GM19238 (cell line): ENCODE results near the gene KRT1.

Source experiments
- DNase-seq: peaks from one replicate; pipeline ENCODE4 v3.0.0; 2011; ENCODE audit warnings: low spot score; ENCODE audit not compliant: insufficient read length

The KRT1 gene

DNA sequence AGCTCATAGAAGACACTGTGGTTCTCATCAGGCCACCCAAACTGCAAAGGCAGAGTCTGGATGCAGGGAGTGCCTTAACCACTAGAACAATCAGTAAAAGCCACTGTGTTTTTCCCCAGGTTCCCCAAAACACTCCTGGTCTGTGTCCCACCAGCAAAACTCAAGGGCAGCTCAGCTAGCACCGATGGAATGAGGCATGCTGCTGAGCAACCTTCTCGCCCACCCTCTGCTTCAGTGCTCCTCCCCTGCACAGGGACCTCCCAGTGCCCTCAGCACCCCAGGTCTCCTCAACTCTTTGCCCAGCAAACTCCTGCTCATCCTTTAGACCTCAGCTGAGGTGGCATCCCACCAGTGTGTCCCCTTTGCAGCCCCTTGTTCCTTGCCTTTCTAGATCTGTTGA, 19.2 kb upstream of the KRT1 start:
- DNase-seq: no peak

DNA sequence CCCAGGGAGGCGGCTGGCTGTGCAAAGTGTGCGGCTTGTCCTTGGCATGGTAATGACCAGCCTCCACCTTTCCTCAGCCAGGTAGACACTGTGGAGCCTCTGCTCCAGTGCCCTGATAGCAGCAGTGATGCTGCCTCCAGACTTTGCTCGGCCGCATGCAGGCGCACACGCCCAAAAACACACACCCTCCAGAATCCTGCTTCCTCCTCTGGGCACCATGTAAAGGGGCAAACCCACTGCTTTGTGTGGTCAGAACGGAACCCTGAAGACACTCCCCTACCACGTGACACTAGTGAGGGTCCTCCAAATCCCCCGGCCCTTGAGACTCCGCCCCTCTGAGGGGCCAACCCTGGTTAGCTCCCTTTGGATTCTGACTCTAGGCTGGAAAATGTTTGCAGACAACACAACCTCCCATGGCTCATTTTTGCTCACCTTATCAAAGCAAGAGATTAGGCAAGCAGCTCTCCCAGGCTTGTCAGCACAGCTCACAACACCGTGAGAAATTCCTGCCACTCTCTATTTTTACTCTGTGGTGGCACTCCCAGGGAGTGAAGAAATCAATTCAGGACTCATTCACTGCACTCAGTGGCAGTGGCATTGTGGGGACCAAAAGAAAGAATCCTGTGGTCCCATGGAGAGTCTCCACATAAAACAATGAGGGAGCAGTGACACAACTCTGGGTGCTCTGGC, 18.6 kb upstream of the KRT1 start:
- no peak for DNase-seq

DNA sequence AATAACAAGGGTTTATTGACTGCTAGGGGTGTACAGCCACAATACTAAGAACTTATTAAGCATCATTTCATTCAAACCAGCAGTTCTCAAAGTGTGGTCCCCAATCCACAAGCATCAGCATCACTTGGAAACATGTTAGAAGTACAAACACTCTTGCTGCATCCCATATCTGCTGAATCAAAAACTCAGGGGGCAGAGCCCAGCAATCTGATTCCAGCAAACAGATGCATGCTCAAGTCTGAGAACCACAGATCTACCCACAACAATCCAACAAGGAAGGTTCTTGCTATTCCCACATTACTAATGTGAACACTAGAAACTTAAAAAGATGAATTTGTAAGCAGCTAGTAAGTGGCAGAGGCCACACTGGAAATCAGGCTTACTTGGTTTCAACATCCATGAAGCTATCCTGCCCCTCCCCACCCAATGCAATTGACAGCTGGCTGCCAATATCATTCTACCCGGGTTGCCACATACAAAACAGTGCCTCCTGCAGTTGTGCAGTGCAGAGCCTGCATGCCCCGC, 16.9 kb upstream of the KRT1 start:
- no peak for DNase-seq

DNA sequence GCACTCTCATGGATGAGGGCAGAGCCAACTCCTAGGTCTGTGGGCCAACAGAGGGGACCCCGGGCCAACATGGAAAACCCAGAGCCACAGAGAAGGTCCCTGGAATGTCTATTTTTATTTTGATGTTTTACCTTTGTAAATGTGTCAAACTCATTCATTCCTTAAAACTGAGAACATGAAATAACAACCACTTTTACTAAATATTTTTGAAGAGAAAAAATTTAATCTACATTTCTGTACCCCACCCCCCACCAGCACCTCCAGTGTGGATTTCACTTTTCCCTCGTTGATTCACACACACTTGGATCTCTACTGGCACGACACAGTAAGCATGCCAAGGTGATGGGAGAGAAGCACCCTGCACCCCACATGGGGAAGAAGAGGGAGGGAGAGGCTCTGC, 16.4 kb upstream of the KRT1 start:
- no peak for DNase-seq

DNA sequence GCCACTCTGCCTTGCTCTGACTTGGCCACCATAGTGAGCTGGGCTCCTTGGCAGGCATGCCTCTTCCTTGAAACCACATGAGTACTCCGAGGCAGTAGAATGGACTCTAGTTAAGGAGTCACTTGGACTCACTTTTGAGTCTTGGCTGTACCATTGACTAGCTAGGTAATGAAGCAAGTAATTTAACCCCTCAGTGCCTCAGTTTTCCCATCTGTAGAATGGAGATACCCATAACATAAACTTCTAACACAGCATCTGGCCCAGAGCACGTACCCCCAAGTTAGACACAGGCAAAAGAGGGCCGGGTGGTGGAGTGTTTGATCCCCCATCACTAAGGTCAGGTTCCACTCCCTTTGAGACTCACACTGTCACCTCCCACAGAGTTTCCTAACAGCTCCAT, 14.8 kb upstream of the KRT1 start:
- DNase-seq: no peak

DNA sequence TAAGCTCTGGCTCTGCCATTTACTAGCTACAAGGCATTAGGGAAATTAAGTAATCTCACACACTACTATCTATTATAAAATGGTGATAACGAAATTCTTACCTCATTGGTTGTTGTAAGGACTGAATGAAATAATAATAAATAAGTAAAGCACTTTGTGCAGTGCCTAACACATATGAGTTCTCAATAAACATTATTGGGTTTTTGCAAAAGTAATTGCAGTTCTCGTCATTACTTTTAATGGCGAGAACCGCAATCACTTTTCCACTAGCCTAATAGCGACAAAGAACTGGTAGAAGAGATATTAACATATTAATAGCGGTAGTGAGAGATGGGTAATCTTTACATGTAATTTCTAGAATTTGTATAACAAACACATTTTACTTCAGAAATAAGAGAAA, 13.9 kb upstream of the KRT1 start:
- no peak for DNase-seq

DNA sequence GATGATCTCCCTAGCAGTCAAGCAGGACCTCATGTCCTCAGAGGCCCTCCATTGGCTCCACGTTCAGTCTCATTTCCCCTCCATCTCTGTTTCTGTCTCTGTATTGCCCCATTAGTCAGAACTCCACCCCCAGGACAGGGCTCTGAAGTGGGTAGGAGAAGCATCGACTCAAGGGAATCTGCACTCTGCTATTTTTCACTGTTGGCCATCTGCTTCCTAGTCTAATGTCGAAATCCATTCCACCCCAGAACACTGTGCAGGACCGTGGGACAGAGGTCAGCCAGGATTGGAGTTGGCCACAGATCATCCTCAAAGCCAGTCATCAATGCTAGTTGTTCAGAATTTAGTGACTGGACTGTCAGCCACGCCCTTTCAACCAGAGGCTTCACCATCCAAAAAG, 13.1 kb upstream of the KRT1 start:
- no peak for DNase-seq

DNA sequence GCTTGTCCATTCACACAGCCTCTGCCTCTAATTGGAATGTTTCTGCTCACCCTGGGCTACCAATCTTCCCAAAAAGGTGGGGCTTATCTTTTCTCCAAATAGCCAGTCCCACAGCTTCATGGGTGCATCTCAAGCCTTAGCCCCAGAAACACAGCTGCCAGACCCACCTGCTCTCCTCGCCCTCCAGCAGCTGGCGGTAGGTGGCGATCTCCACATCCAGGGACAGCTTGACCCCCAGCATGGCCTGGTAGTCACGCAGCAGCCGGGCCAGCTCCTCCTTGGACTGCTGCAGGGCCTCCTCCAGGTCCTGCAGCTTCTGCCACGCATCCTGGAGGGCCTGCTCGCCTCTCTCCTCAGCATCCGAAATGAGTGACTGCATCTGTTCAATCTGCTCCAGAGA, 12.0 kb upstream of the KRT1 start:
- no peak for DNase-seq

DNA sequence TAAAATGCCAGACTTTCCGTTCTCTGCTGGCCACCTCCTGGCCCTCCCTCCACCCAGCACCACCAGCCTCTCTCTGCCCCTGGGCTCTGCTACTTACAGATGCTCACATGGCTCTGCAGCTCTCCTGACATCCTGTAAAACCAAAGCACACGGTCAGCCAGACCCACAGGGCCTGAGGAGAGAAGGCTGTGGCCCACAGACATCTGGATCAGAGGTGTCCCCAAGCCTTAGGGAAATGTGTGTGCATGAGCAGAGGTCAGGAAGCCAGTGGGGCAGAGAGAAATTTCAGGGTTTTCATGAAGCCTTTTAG, 11.6 kb upstream of the KRT1 start:
- DNase-seq: no peak

DNA sequence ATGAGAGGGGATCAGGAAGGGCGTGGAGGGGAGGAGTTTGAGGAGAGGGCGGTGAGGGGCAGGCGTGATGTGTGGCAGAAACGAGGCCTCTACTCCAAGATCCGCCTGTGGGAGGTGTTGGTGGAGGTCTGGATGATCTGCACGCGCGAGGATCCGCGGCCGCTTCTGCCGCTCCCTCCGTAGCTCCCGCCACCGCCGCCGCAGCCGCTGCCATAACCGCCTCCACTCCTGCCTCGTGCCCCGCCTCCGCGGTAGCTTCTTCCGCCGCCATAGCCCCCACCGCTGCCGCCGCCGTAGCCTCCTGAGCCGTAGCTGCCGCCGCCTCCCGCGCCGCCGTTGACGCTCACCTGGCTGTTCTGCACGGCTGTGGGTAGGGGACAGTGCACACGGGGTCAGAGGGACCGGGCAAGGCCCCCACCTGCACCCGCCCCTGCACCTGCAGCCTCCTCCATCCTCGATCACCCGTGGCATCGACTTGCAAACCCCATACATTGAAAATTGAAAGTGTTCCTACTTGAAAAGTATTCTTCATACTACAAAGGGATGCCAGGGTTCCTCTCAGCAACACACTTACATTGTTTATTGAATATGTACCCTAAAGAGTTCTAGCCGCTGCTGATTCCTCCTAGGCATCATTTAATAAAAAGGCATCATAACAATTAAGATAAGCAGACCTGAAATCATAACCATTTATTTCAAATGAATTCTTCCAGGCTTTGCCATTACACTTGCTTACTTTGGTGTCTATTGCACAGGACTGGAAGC, 11.1 kb upstream of the KRT1 start:
- DNase-seq: no peak

DNA sequence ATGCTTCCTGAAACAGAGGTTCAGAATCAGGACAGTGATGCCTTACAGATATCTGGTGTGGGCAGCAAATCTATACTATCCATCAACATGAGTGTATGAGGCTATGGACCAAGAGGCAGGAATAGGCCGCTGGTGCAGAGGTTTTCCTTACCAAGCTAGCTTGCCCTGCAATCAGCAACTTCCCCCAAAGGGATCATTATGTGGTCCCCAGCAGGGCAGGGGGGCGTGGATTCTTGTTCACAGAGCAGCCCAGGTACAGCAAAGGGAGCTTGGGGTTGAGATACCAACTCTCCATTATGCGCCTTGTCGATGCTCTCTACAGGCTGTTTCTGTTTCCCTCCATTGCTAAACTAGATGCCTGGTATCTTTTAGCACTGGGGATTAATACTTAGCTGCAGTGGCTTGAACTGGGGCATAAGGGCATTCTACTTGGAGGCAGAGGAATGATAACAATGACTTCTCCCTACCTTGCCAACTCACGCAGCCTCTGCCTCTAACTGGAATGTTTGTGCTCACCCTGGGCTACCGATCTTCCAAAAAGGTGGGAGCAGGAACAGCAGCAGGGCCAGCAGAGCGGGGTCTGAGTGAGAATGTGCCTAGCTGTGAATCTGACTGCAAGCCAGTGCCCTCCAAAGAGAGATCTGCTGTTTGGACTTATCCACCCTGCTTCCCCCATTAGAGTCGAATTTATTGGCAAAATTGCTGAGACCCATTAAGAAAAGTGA, 10.3 kb upstream of the KRT1 start:
- DNase-seq: no peak

DNA sequence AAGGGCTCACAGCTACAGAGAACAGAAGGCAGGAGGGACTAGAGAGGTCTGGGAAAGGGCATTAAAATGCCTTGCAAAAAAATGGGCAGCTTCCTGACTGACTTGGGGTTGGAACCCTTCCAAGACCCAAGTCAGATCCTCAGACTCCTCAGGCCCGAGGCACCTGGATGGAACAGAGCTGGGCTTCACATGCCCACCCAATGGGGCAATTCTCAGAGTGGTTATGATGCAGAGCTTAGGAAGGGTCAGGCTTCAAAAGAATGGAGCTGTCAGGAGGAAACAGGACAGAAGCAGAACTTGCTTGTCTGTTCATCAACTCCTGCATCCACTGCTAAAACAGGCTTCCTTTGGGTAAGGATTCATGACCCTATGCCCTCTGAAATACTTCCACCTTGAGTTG, 9.7 kb upstream of the KRT1 start:
- DNase-seq: no peak

DNA sequence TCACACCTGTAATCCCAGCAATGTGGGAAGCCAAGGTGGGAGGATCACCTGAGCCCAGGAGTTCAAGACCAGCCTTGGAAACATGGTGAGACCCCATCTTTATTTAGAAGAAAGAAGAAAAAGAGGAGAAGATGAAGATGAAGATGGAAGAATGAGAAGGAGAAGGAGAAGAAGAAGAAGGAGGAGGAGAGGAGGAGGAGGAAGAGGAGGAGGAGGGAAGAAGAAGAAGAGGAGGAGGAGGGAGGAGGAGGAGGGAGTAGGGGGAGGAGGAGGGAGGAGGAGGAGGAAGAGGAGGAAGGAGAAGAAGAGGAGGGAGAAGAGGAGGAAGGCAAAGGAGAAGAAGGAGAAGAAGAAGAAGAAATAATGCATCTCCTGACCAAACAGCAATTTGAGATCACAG, 9.0 kb upstream of the KRT1 start:
- no peak for DNase-seq

DNA sequence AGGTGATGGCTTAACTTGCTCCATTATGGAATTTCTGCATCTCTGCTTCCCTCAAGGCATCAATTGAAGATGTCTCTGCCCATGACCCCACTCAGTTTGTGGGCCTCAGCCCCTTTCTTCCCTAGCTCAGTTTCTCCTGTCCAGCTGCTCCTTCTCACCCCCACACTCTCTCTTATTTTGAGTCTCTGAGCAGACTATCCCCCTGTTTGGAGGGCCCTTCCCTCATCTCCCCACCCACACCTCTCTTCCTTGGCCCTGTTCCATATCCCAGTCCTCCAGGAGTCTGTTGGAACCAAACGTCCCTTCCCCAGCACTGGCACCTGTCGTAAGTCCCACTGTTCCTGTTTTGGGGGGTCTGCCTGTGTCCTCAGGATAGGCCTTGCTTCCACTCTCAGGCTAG, 8.3 kb upstream of the KRT1 start:
- DNase-seq: no peak

DNA sequence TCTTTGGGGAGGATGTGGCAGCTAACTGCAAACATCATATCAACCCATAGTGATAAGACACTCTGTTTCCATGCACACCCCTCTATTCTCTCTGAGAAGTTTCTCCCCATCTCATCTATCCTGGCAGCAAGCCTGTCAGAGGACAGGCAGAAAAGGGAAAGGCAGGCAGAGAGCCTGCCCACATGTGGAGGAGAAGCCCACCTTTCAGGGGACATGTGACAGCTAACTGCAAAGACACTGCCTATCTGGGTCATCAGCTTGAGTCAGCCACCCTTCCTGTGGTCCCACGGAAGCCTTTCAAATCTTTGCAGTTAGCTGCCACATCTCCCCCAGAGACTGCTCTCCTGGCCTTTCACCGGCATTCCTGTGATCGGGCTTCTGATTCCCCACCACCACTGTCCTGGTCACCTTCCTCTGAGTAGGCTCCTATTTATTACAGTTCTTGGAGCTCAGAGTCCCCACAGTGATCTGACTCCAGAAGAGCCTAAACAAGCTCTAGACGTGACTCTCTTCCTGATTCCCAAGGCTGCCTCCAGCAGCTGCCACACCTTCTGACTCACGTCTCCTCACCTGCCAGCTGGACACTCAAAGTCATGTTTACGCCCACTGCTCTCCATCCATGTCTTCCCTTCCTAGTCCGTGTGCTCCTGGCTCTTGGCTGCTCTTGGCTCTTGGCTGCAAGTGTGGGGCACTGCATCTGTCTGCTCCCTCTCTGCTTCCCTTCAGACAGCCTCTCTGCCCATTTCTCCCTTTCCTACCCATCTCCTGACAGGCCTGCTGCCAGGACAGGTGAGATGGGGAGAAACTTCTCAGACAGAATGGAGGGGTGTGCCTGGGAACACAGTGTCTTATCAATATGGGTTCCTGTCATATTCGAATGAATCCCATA, 7.5 kb upstream of the KRT1 start:
- DNase-seq: no peak

DNA sequence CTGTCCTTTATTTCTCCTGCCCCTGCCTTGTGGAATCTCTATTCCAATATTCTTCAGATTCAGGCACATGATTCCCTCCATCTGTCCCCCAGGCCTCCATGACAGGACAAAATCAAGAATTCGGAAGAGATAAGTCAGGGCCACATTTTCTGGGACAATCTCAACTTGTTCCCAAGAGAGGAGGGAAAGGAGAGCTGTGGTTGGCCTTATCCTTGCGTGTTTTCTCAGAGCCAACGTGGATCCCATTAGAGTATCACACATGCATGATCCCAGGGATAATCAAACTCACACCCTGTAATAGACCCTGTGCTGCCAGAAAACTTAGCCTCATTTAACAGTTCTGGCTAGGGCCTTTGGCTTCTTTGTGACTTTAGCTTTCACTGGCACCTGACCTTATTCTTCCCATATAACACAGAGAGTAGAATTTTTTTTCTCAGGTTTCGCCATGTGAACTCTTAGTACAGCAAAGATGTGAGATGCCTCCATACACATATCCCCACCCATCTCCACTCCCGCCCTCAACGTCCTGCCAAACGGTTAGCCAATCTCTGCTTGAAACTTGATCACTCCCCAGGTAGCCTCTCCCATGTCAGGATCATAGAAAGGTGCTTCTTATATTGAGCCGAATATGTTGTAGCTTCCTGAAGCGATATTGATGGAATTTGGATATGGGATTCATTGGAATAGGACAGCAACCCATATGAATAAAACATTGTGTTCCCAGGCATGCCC, 6.7 kb upstream of the KRT1 start:
- DNase-seq: no peak

DNA sequence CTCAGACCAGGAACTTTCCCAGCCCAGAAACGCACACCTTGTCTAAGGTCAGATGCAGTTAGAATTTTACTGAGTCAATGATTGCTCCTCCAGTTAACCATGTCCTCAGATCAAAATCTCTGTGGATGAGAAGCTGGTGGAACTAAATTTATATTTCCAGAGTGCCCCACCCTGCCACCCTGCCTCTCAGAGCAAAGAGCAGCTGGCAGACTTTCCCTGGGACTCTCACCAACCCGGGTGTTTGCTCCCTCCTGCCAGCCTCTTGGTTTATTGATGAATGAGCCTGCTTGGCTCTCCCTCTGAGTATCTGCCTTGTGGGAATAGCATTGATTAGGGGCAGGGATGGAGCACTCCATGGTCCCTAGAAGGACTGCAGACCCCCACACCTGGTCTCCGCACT, 5.9 kb upstream of the KRT1 start:
- no peak for DNase-seq

DNA sequence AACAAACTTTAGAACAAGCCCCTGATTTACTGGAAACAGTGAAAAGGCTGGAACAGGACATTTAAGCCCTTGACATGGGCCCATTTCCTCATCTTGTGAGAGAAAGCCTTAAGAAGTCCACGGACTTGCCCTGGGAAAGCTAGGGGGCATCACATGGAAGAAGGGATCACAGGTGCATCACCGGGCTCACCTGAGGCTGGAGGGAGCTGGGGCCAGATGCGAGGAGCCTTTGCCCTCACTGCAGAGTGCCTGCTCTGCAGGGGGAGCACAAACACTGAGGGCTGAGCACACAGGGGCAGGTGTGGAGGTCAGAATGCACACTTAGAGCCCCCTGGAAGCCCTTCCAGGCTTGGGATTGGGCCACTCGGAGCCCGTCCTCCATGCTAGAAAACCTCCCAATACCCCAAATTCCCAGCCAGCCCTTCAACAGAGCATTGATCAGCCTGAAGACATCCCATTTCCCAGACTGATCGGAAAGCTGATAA, 5.2 kb upstream of the KRT1 start:
- DNase-seq: no peak

DNA sequence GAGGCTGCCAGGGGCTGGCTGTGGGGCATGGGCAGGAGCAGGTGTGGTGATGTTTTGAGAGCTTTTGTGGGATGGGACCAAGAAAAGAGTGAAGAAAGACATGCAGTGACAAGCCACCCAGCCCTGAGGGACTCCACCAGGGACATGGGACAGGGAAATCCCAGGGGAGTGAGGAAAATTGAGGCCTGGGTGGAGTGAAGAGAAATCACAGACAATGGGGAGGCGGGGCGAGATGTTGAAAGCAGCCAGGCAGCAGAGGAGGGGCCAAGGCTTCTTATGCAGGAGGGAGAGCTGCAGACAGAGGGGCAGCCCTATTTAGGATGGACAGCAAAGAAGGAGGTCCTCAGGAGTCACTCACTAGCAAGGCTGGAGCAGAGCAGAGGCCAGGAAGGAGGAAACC, 4.2 kb upstream of the KRT1 start:
- no peak for DNase-seq

DNA sequence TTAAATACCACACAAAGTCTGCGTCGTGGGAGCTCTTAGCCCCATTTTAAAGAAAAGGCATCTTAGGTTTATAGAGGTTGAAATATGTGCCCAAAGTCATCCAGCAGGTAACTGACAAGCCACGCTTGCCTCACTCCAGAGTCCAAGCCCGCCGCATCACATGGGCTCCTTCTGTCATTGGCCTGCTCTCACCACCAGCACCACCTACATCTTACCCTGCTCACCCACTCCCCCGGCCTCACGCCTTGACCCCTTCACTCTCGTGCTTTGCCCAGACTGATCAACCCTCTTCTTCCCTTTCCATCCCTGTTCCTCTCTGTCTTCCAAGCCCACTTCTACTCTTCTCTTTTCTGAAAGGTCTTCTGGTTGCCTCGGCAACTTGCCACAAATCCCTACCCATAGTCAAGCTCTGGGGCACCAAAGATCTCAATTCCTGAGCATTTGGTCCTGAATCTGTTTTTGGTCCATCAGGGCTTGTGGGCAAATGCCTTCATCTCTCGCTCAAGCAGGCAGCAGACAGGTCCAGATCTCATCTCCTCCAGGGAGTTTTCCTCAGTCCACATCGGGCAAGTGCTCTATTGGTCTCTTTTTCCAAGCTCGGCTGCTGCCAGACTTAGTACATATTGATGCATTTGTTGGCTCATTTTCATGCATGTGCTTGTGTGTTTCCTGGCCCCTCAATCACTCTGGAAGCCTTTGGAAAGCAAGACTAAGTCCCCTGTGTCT, 3.5 kb upstream of the KRT1 start:
- DNase-seq: no peak
